GM18868 (cell line): ENCODE data around the gene SULT1B1.
"Not testable (repeated sequence)": the region's sequence is repeated elsewhere in the genome, so short reads cannot be mapped to it uniquely, and the experiment has no call there.

Experiments used
- ATAC-seq: cut with Tn5 transposase; IDR thresholded peaks from one replicate; pipeline ENCODE4 v1.9.1; 2021; ENCODE audit warnings: mild to moderate bottlenecking, moderate library complexity; ENCODE audit not compliant: unreplicated experiment

The SULT1B1 gene

DNA sequence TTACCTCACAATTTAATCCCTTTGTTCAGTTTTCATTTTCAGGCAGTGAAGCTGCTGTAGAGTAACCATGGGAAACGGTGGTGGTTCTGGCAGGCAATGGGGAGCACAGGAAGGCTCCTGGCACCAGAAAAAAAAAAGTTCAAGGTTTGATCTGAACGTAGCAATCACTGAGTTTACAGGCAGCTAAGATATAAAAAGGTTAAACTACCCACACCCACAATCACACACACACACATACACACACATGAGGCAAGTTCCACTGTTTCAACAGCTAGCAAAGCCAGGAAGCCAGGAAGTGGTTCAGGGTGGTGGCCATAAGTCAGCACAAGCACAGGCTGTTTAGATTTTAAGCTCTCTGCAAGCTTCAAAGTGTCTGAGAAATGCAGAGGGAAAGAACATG lies at the start of gene SULT1B1:
Gene SULT1B1, minus strand, starts transcription at position 166 of the 400 bp plus-strand sequence. CDS start 5,403 bp downstream, outside the sequence.
- ATAC-seq, result no peak

- ATAC-seq, result no peak
Observed at GRCh38 chr4:69800599-69800998, 40.2 kb upstream of the SULT1B1 start.

DNA sequence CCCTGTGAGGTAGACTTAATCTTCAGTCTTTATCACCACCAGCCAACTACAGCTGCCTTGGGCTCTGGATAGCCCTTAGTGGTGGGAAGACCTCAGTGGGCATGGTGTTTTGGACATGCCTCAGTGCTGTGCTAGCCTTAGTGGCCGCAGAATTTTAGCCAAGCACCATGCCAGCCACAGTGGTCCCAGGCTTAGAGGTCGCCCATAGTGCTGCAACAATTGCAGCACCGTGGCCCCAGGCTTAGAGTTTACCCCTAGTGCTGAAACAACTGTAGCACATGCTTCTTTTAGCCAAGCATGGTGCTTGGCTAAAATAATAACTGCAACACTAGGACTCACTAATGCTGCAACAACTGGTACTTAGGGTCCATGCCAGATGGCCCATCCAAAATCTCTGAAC lies 38.9 kb upstream of the SULT1B1 start:
- ATAC-seq, result no peak

- no peak for ATAC-seq
Observed at GRCh38 chr4:69793732-69794131, 33.3 kb upstream of the SULT1B1 start.

GRCh38 chr4:69787879-69788278 lies 27.5 kb upstream of the SULT1B1 start:
- ATAC-seq, result no peak

- ATAC-seq, result no peak
Observed at GRCh38 chr4:69786547-69786946, 26.1 kb upstream of the SULT1B1 start.

DNA sequence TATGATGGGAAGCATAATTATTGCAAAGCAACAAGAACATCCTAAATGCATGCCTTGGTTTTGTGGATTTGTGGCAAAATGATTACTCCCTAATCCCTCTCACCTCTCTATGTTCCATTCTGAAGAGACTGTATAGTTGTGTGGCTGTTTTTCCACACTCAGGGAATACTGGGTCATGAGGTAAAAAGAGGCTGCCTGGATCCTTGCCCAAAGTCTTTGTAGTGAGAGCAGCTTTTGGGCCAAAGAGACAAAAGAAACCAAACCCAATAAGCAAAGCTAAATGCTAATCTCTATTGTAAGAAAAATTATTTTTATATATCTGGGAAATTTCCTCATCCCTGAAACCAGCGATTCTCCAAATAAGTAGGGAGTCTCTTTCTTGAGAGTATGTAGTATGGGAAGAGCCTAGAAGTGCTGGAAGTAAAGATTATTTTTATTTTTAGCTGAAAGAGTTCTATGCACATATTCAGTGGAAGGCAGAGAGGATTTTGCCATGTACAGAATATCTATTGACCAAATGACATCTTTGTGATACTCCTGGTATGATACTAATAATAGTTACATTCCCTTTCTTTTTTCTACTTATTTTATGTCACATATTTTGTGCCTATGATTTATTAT lies 24.9 kb upstream of the SULT1B1 start:
- ATAC-seq, result no peak

DNA sequence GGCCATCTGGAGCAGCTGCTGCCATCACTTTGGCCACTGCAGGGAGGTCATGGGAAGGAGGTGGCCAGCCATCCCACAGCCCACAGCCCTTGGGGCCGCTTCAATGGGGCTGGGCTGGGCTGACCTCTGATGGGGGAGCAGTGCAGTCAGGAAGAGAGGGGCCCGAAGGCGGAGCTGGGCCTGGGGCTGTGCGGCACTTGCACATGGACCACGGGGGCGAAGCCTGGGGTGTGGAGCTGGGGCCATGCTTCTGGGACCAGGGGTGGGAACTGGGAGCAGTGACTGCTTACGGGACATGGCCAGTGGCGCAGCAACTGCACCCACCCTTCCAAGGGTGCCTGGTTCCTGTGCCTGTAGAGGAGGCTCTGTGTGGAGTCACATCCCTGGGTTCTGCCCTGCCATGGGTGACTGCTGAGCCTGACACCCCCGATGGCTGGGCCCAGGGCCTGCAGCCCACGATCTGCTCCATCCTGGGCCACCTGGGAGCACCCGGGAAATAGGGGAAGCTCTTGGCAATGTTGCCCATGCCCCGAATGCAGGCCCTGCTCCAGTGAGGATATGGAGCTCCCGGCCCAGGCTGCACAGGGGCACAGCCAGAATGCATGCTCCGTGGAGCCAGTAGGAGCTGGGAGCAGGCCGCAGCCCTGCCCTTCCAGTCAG lies 22.4 kb upstream of the SULT1B1 start:
- ATAC-seq, result no peak

- ATAC-seq, result no peak
Observed at GRCh38 chr4:69781458-69782418, 21.3 kb upstream of the SULT1B1 start.

DNA sequence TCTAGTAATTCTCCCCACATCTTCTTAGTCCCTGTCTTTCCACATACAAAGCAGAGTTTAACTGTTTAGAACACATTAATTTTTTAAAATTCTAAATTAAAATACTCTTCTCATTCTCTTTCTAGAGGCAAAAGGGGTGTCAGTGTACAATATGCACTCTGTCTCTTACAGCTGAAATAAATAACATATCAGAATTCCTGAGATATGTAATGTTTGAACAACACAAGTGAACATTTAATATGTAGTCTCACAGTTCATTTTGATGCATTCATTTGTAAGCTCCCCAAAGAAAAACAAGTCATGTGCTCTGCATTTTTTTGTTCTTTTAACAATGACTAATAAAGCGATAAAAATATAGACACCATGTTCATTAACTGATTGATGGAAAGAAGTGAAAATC lies 19.7 kb upstream of the SULT1B1 start:
- ATAC-seq, result no peak

- ATAC-seq, result no peak
Observed at GRCh38 chr4:69776696-69777095, 16.3 kb upstream of the SULT1B1 start.

GRCh38 chr4:69775321-69775867 lies 15.0 kb upstream of the SULT1B1 start:
- no peak for ATAC-seq

GRCh38 chr4:69773484-69773883 lies 13.1 kb upstream of the SULT1B1 start:
- no peak for ATAC-seq

- ATAC-seq, result not testable (repeated sequence)
Observed at GRCh38 chr4:69768554-69768953, 8.1 kb upstream of the SULT1B1 start.

GRCh38 chr4:69765751-69766150 lies 5.3 kb upstream of the SULT1B1 start:
- no peak for ATAC-seq

DNA sequence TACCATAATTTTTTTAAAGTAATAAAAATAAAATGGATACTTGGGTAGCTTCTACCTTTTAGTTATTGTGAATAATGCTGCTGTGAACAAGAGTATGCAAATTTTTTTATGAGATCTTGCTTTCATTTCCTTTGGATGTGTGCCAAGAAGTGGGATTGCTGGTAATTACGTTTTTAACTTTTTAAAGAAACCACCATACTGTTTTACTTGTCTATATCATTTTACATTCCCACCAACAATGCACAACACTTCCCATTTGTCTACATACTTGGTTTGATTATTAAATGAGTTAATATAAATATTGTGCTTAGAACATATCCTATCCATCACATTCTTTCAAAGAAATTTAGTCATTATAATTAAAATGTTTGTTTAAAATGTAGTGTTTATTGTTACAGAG lies 3.9 kb upstream of the SULT1B1 start:
- no peak for ATAC-seq

- ATAC-seq, result no peak
Observed at GRCh38 chr4:69763233-69763632, 2.8 kb upstream of the SULT1B1 start.

- ATAC-seq, result no peak
Observed at GRCh38 chr4:69759189-69759604, 1.2 kb downstream of the SULT1B1 start.

DNA sequence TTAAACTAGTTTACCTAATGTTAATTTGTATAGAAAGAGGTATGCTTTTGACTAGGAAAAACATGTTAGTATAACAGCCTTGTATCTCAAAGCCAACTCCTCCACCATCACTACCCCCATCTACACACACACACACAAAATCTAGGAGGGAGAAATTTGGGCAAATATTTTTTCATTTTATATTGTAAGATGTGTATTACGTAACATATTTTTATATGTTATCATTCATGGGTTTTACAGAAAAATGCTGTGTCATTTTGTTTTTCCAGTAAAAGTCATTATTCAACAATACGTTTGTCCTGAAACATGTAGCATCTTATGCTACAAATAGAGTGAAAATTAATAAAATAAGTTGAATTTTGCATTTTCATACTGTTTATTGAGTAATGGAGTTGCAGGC lies 3.0 kb downstream of the SULT1B1 start:
- ATAC-seq, result no peak

- ATAC-seq, result no peak
Observed at GRCh38 chr4:69754926-69755580, 5.4 kb downstream of the SULT1B1 start.

GRCh38 chr4:69753686-69754085 lies 6.7 kb downstream of the SULT1B1 start:
- ATAC-seq, result no peak
